Mesodermal cell (in vitro differentiated cells): ENCODE data around the gene ADAD2.

ENCODE experiments used
- H3K27ac ChIP-seq: 2 replicates; pipeline ENCODE4 v1.7.0; 2013; ENCODE audit warnings: mild to moderate bottlenecking, low read depth, low read length, moderate library complexity; ENCODE audit not compliant: severe bottlenecking
- H3K36me3 ChIP-seq: 2 replicates; pipeline ENCODE4 v1.7.1; 2013; ENCODE audit warnings: mild to moderate bottlenecking, low read length, moderate library complexity; ENCODE audit not compliant: control insufficient read depth, insufficient read depth
- H3K4me1 ChIP-seq: one replicate; pipeline ENCODE4 v1.7.1; 2013; ENCODE audit warnings: mild to moderate bottlenecking, low read length; ENCODE audit not compliant: insufficient read depth, control insufficient read depth, poor library complexity, severe bottlenecking
- H3K4me3 ChIP-seq: 2 replicates; pipeline ENCODE4 v1.7.0; 2013; ENCODE audit warnings: low read length, control low read depth, mild to moderate bottlenecking; ENCODE audit not compliant: insufficient read depth, poor library complexity, severe bottlenecking; ENCODE audit errors: extremely low read depth
- H3K9me3 ChIP-seq: 2 replicates; pipeline ENCODE4 v1.7.1; 2013; ENCODE audit warnings: mild to moderate bottlenecking, low read length, moderate library complexity; ENCODE audit not compliant: control insufficient read depth
- WGBS, 2 experiments: methylation state at CpG; one replicate each; pipeline ENCODE4 v1.1.5; 2013; ENCODE audit warnings: missing lambda C conversion rate in 2 of 2; ENCODE audit not compliant: insufficient coverage in 2 of 2; 5-methylcytosine and 5-hydroxymethylcytosine counted together

The ADAD2 gene

GRCh38 chr16:84183911-84184591 is 6.9 kb upstream of the ADAD2 start:
- Histone ChIP-seq H3K4me3 (no peak overlapping the region), H3K36me3 (peaks cover 58% of the 10 kb centered on the region), H3K9me3 (no peaks in the 10 kb centered on the region), H3K4me1 (peaks cover 11% of the 10 kb centered on the region), H3K27ac (no peak overlapping the region)
- 96% methylated on average over 8 to 11 of the region's 11 CpGs for WGBS, 2 experiments

GRCh38 chr16:84184775-84185174 is 6.2 kb upstream of the ADAD2 start:
- Histone ChIP-seq H3K4me1 (peaks cover 8% of the 10 kb centered on the region), H3K27ac (peak overlapping the region; percentile 2), H3K9me3 (no peaks in the 10 kb centered on the region), H3K4me3 (no peak overlapping the region), H3K36me3 (peaks cover 50% of the 10 kb centered on the region)
- WGBS, 2 experiments, result 88 to 97% methylated on average over 10 of the region's 10 CpGs

- Histone ChIP-seq H3K36me3 (peaks cover 31% of the 10 kb centered on the region), H3K9me3 (no peaks in the 10 kb centered on the region), H3K4me1 (peaks cover 8% of the 10 kb centered on the region), H3K4me3 (peak within 1 kb of the TSS; percentile 82), H3K27ac (no peak within 1 kb of the TSS)
- 3% methylated on average over 42 to 49 of the region's 55 CpGs for WGBS, 2 experiments
Observed at GRCh38 chr16:84186685-84187437, 4.1 kb upstream of the ADAD2 start, which contains the start of gene TAF1C. Gene TAF1C (minus strand): TSS chr16:84187057. CDS start chr16:84184988, 2,069 bp downstream.

- H3K36me3 ChIP-seq, result no peaks in the 10 kb centered on the region
- no peaks in the 10 kb centered on the region for H3K4me1 ChIP-seq
- whole genome bisulfite sequencing, 2 experiments, result 92 to 99% methylated on average over 8 to 11 of the region's 16 CpGs
- H3K27ac ChIP-seq, result no peak overlapping the region
- no peaks in the 10 kb centered on the region for H3K9me3 ChIP-seq
- H3K4me3 ChIP-seq, result no peak overlapping the region
Observed at GRCh38 chr16:84191466-84191865, 509 bp downstream of the ADAD2 start.

DNA sequence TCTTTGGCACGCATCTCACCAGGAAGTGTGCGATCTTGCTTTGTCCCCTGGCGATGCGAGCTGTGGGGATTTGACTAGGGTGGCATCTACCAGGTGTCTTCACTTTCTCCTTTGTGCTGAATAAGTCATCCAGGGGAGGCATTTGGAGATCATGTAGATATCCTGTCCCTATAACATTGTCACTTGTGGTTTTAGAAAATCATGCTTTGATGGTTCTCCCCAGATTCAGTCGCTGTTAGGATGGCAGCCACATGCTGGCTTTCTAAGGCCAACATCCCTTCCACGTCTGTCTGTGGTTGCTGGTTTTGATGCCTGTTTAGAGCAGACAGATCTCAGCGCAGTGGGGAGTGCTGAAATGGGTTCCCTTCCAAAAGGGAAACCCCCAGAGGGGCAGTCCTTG is 2.5 kb downstream of the ADAD2 start:
- Histone ChIP-seq H3K4me3 (no peak overlapping the region), H3K4me1 (no peaks in the 10 kb centered on the region), H3K9me3 (no peaks in the 10 kb centered on the region), H3K27ac (no peak overlapping the region), H3K36me3 (no peaks in the 10 kb centered on the region)
- WGBS, 2 experiments, result 85 to 95% methylated on average over 7 of the region's 7 CpGs

GRCh38 chr16:84194018-84194417 is 3.1 kb downstream of the ADAD2 start:
- Histone ChIP-seq H3K4me1 (no peaks in the 10 kb centered on the region), H3K36me3 (no peaks in the 10 kb centered on the region), H3K9me3 (no peaks in the 10 kb centered on the region), H3K27ac (no peak overlapping the region), H3K4me3 (no peak overlapping the region)
- WGBS, 2 experiments, result 90 to 94% methylated on average over 10 to 11 of the region's 11 CpGs

DNA sequence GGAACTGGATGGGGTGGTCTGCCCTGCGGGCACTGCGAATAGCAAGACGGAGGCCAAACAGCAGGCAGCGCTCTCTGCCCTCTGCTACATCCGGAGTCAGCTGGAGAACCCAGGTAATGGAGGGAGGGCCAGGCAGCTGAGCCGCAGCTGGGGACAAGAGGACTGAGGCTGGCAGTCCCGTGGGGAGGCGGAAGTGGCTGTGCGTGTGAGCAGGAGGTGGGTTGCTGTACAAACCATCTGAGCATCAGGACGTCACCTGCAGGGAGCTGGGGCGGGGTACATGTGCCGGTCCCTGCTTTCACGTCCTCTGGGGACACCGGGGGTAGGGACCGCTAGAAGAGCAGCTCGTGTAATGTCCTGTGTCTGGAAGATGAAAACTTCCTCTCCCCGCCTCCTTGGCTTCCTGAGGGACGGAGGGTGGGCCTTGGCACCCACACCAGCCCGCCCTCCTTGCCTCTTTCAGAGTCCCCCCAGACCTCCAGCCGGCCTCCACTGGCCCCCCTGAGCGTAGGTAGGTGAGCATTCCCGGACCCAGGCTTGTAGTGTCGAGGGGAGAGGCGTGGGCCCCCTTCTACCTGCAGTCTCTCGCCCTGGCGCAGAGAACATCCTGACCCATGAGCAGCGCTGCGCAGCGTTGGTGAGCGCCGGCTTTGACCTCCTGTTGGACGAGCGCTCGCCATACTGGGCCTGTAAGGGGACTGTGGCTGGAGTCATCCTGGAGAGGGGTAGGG is 3.7 kb downstream of the ADAD2 start:
- no peak overlapping the region for H3K4me3 ChIP-seq
- H3K36me3 ChIP-seq, result no peaks in the 10 kb centered on the region
- WGBS, 2 experiments, result 85 to 87% methylated on average over 31 to 33 of the region's 34 CpGs
- no peak overlapping the region for H3K27ac ChIP-seq
- H3K9me3 ChIP-seq, result no peaks in the 10 kb centered on the region
- H3K4me1 ChIP-seq, result no peaks in the 10 kb centered on the region

- H3K4me3 ChIP-seq, result no peak overlapping the region
- H3K4me1 ChIP-seq, result no peaks in the 10 kb centered on the region
- 89% methylated on average over 30 of the region's 38 CpGs for WGBS, 2 experiments
Observed at GRCh38 chr16:84195201-84196093, 4.5 kb downstream of the ADAD2 start.

GRCh38 chr16:84196101-84196500 is 5.1 kb downstream of the ADAD2 start:
- Histone ChIP-seq H3K9me3 (no peaks in the 10 kb centered on the region), H3K4me1 (no peaks in the 10 kb centered on the region), H3K27ac (no peak overlapping the region), H3K36me3 (no peaks in the 10 kb centered on the region), H3K4me3 (no peak overlapping the region)
- WGBS, 2 experiments, result 90 to 96% methylated on average over 9 to 13 of the region's 16 CpGs

More at GRCh38 chr16:84195201-84196093, 4.5 kb downstream of the ADAD2 start:
- H3K27ac ChIP-seq, result no peak overlapping the region
- H3K9me3 ChIP-seq, result no peaks in the 10 kb centered on the region
- no peaks in the 10 kb centered on the region for H3K36me3 ChIP-seq
